GM12878 (cell line): ENCODE results near the gene GJA1. TPM values are rescaled to one million over a fixed set of nuclear protein-coding genes. Genes with fewer than 3 reads are reported as not detected.

ENCODE experiments used
- ATAC-seq: fragments of 200-7000 bp; cut with Tn5 transposase; 3 replicates; pipeline ENCODE4 v1.9.1; 2020; ENCODE audit warnings: mild to moderate bottlenecking, moderate library complexity
- BruUV-seq: library from RNA; stranded (reverse); fragments of 400-500 nt; replicated peaks from 2 replicates; lab custom pipeline; 2021; lab: Mats Ljungman, UMichigan
- CTCF ChIA-PET: fragments of 300-600 bp; sonication (Branson Sonifier 250); formaldehyde crosslinking; extraction: SDS; loops from one replicate; lab custom pipeline; 2021; ENCODE audit warnings: inconsistent platforms; lab: Yijun Ruan, JAX
- POLR2A ChIA-PET: fragments of 350-600 bp; formaldehyde crosslinking; extraction: SDS; loops from one replicate; lab custom pipeline; 2021; ENCODE audit warnings: inconsistent platforms; lab: Charles Lee
- RAD21 ChIA-PET: fragments of 300-600 bp; sonication (Branson Sonifier 250); formaldehyde crosslinking; loops from one replicate; lab custom pipeline; 2023; ENCODE audit warnings: antibody characterized with exemption; ENCODE audit not compliant: unreplicated experiment; lab: Charles Lee
- SMC1A ChIA-PET: fragments of 300-600 bp; sonication (Branson Sonifier 250); formaldehyde crosslinking; loops from one replicate; lab custom pipeline; 2023; ENCODE audit not compliant: unreplicated experiment, uncharacterized antibody; lab: Charles Lee
- DNase-seq: peaks from one replicate; pipeline ENCODE4 v3.0.0-alpha.2; 2011; ENCODE audit warnings: low read depth, low spot score
- FAIRE-seq: peaks from 3 replicates; lab custom pipeline; 2011; peaks lifted over from hg19 to GRCh38; lab: Jason Lieb, UNC
- H2AFZ ChIP-seq: 2 replicates; pipeline ENCODE4 v1.6.0; 2011; ENCODE audit warnings: low read depth, low read length, control low read depth; ENCODE audit not compliant: control insufficient read depth
- H3K27ac ChIP-seq: 2 replicates; pipeline ENCODE4 v1.5.1; 2011; ENCODE audit warnings: control low read depth; ENCODE audit not compliant: control insufficient read depth, insufficient read depth
- H3K27me3 ChIP-seq, 2 experiments: replicated peaks in 1 of 2; 2 replicates each; pipeline versions ENCODE4 v1.6.0 to v1.6.1; 2011; ENCODE audit warnings: low read length in 1 of 2; ENCODE audit not compliant: control insufficient read depth in 2 of 2, insufficient read depth in 2 of 2
- H3K36me3 ChIP-seq, 2 experiments: 2 replicates each; pipeline ENCODE4 v1.5.1; 2011; ENCODE audit warnings: low read length in 1 of 2; ENCODE audit not compliant: control insufficient read depth in 2 of 2, insufficient read depth in 2 of 2
- H3K4me1 ChIP-seq: 2 replicates; pipeline ENCODE4 v1.6.1; 2011; ENCODE audit warnings: mild to moderate bottlenecking, low read length, moderate library complexity, mixed read lengths; ENCODE audit not compliant: control insufficient read depth, insufficient read depth
- H3K4me2 ChIP-seq: 2 replicates; pipeline ENCODE4 v1.6.0; 2011; ENCODE audit warnings: control low read depth; ENCODE audit not compliant: control insufficient read depth, insufficient read depth
- H3K4me3 ChIP-seq: fragments of 200-600 bp; sonication (generic); 2 replicates; pipeline ENCODE4 v1.5.1; 2016
- H3K79me2 ChIP-seq: 2 replicates; pipeline ENCODE4 v1.6.0; 2011; ENCODE audit warnings: low read length; ENCODE audit not compliant: control insufficient read depth, insufficient read depth
- H3K9ac ChIP-seq: 2 replicates; pipeline ENCODE4 v1.8.0; 2011; ENCODE audit warnings: low read length, control low read depth, mixed read lengths; ENCODE audit not compliant: control insufficient read depth, insufficient read depth
- H3K9me3 ChIP-seq: replicated peaks from 3 replicates; pipeline ENCODE4 v1.5.1; 2011; ENCODE audit warnings: mild to moderate bottlenecking, low read length; ENCODE audit not compliant: control insufficient read depth, insufficient read depth
- H4K20me1 ChIP-seq: 2 replicates; pipeline ENCODE4 v1.6.0; 2011; ENCODE audit not compliant: control insufficient read depth, insufficient read depth
- ATF7 ChIP-seq: fragments of 450-650 bp; IDR thresholded peaks from 2 replicates; pipeline ENCODE4 v1.6.1; 2016; ENCODE audit warnings: low read depth, mild to moderate bottlenecking
- BCLAF1 ChIP-seq: fragments of 450-650 bp; IDR thresholded peaks from 2 replicates; pipeline ENCODE4 v1.6.1; 2017; ENCODE audit warnings: antibody characterized with exemption, mild to moderate bottlenecking, moderate library complexity
- CHD1 ChIP-seq: IDR thresholded peaks from 2 replicates; pipeline ENCODE4 v1.6.1; 2012; ENCODE audit warnings: low read depth, low read length, improper control_type of control experiment
- FOXK2 ChIP-seq: fragments of 450-650 bp; IDR thresholded peaks from 2 replicates; pipeline ENCODE4 v1.6.1; 2017; ENCODE audit warnings: mild to moderate bottlenecking, moderate library complexity
- FOXM1 ChIP-seq: IDR thresholded peaks from 2 replicates; pipeline ENCODE4 v1.6.1; 2012; ENCODE audit warnings: low read depth, mild to moderate bottlenecking, inconsistent platforms, low read length, moderate library complexity
- IKZF2 ChIP-seq, 2 experiments: fragments of 450-650 bp; IDR thresholded peaks; 2 replicates each; pipeline ENCODE4 v1.6.1; 2017; ENCODE audit warnings: mild to moderate bottlenecking in 2 of 2, moderate library complexity in 2 of 2
- IRF3 ChIP-seq: fragments of 450-650 bp; IDR thresholded peaks from 2 replicates; pipeline ENCODE4 v1.6.1; 2014; ENCODE audit warnings: mild to moderate bottlenecking
- NFYA ChIP-seq: IDR thresholded peaks from 2 replicates; pipeline ENCODE4 v1.6.1; 2011; ENCODE audit warnings: low read depth, mild to moderate bottlenecking, low read length, improper control_type of control experiment, borderline replicate concordance
- NFYB ChIP-seq: IDR thresholded peaks from 2 replicates; pipeline ENCODE4 v1.6.1; 2011; ENCODE audit warnings: low read depth, mild to moderate bottlenecking, low read length, improper control_type of control experiment, moderate library complexity; ENCODE audit not compliant: insufficient read depth
- NR2F1 ChIP-seq: fragments of 450-650 bp; conservative IDR thresholded peaks from 2 replicates; pipeline ENCODE4 v1.6.1; 2017; ENCODE audit warnings: mild to moderate bottlenecking
- POLR2AphosphoS2 ChIP-seq: IDR thresholded peaks from 2 replicates; pipeline ENCODE4 v1.6.1; 2011; ENCODE audit warnings: low read depth, mild to moderate bottlenecking, low read length, improper control_type of control experiment, moderate library complexity
- SIX5 ChIP-seq: IDR thresholded peaks from 2 replicates; pipeline ENCODE4 v1.6.1; 2011; ENCODE audit warnings: mild to moderate bottlenecking, low read depth, low read length, moderate library complexity; ENCODE audit not compliant: severe bottlenecking
- STAT3 ChIP-seq: IDR thresholded peaks from 2 replicates; pipeline ENCODE4 v1.6.1; 2011; ENCODE audit warnings: low read depth, low read length, improper control_type of control experiment
- WRNIP1 ChIP-seq: IDR thresholded peaks from 2 replicates; pipeline ENCODE4 v1.6.1; 2011; ENCODE audit warnings: low read depth, low read length, improper control_type of control experiment, borderline replicate concordance
- ZNF592 ChIP-seq: fragments of 450-650 bp; IDR thresholded peaks from 2 replicates; pipeline ENCODE4 v1.6.1; 2017; ENCODE audit warnings: mild to moderate bottlenecking, moderate library complexity
- ZSCAN29 ChIP-seq: fragments of 450-650 bp; IDR thresholded peaks from 2 replicates; pipeline ENCODE4 v1.6.1; 2017; ENCODE audit warnings: mild to moderate bottlenecking, moderate library complexity
- WGBS: methylation state at CpG from one replicate; pipeline ENCODE4 v1.1.6; 2016; ENCODE audit warnings: low lambda C conversion rate; ENCODE audit not compliant: insufficient replicate concordance, insufficient coverage; ENCODE audit errors: missing lambda C conversion rate; 5-methylcytosine and 5-hydroxymethylcytosine counted together
- in situ Hi-C: fragments of 300-500 bp; cut with MboI; formaldehyde crosslinking; loops from 9 replicates; pipeline ENCODE4 v1.14.3; 2018; ENCODE audit warnings: mixed read lengths
- intact Hi-C: fragments of 100-400 bp; cut with micrococcal nuclease; formaldehyde crosslinking; loops from one replicate; pipeline ENCODE4 v1.14.2; 2022; ENCODE audit not compliant: unreplicated experiment
- polyA plus RNA-seq, 11 experiments: library from polyadenylated mRNA; depleted of rRNA in 4 of 11; unstranded in 6 of 11; stranded (reverse) in 5 of 11; fragments of >200 nt; fragmentation: Nextera tagmentation in 4 of 11; fragmentation: Illumina TruSeq in 1 of 11; extraction: Ambion mirVana in 4 of 11; extraction: Trizol in 1 of 11; gene quantifications; 1 replicate in 1 of 11; 2 replicates in 10 of 11; pipeline versions ENCODE4 v1.2.1 to v1.2.3, GENCODE V29; 2011 to 2016; ENCODE audit warnings: inconsistent platforms in 2 of 11, missing spikeins in 2 of 11, low read depth in 1 of 11
- total RNA-seq, 4 experiments: library from RNA; depleted of rRNA in 3 of 4; stranded (reverse); fragments of >200 nt in 3 of 4; fragmentation: Illumina TruSeq in 1 of 4; extraction: Trizol in 1 of 4; gene quantifications; 2 replicates each; pipeline versions ENCODE4 v1.2.1 to v1.2.3, GENCODE V29; 2013 to 2021

Gene GJA1
- total and polyA plus RNA-seq, 10 of the 15 experiments (the other 5 are each of a cell fraction or from before 2014, with no cell fraction given): 0.11 to 0.69 (median 0.11) TPM; not detected in 7

GRCh38 chr6:121428872-121429756, 6.3 kb upstream of the GJA1 start:
- no peak overlapping the region for H2AFZ ChIP-seq
- TF ChIP-seq BCLAF1 (no peak), IRF3 (no peak), NFYA (no peak), FOXM1 (no peak), WRNIP1 (no peak), CHD1 (no peak), STAT3 (no peak), ATF7 (no peak), POLR2AphosphoS2 (no peak), SIX5 (no peak), IKZF2 (IDR thresholded peaks at IDR 0.05) (no peak), ZSCAN29 (no peak), NR2F1 (no peak), FOXK2 (no peak), NFYB (no peak), ZNF592 (no peak)
- no peaks in the 10 kb centered on the region for H4K20me1 ChIP-seq
- intact Hi-C loops: no loop called here
- in situ Hi-C loops: no loop called here
- no peaks in the 10 kb centered on the region for H3K36me3 ChIP-seq
- ChIA-PET SMC1A (interaction anchor here (0.5 to 0.9 kb wide), 2 partner anchors 7 to 420 kb away, joined by 3 read pairs; no protein-coding TSS in a partner anchor), POLR2A (no interaction called here), CTCF (no interaction called here), RAD21 (interaction anchor here (1.2 kb wide), 1 partner anchor 420 kb away, joined by 3 read pairs; no protein-coding TSS in a partner anchor)
- WGBS: 47% methylated on average over 15 of the region's 15 CpGs
- no TSS peak for BruUV-seq
- DNase-seq (no peak), ATAC-seq (no peak), FAIRE-seq (no peak)
- no peaks in the 10 kb centered on the region for H3K4me1 ChIP-seq
- H3K9ac ChIP-seq: no peak overlapping the region
- H3K9me3 ChIP-seq: no peaks in the 10 kb centered on the region
- H3K79me2 ChIP-seq: no peaks in the 10 kb centered on the region
- H3K4me2 ChIP-seq: no peak overlapping the region
- H3K27me3 ChIP-seq: no peaks in the 10 kb centered on the region
- no peak overlapping the region for H3K27ac ChIP-seq
- no peak overlapping the region for H3K4me3 ChIP-seq
